PC-3 (cell line): Measurements from ENCODE around the gene PNPT1. TPM values are rescaled to one million over a fixed set of nuclear protein-coding genes. Genes with fewer than 3 reads are reported as not detected.

Experiments used
- ATAC-seq: fragments of 200-7000 bp; cut with Tn5 transposase; 2 replicates; pipeline ENCODE4 v1.9.1; 2020; ENCODE audit warnings: mild to moderate bottlenecking, moderate library complexity
- BruUV-seq: library from RNA; stranded (reverse); fragments of 400-500 nt; replicated peaks from 2 replicates; lab custom pipeline; 2021; lab: Mats Ljungman, UMichigan
- CTCF ChIA-PET: fragments of 300-600 bp; sonication (Branson Sonifier 250); formaldehyde crosslinking; loops from one replicate; lab custom pipeline; 2022; ENCODE audit warnings: antibody characterized with exemption; lab: Charles Lee
- POLR2A ChIA-PET: fragments of 300-600 bp; sonication (Branson Sonifier 250); formaldehyde crosslinking; loops from one replicate; lab custom pipeline; 2022; ENCODE audit warnings: antibody characterized with exemption; ENCODE audit not compliant: unreplicated experiment; lab: Charles Lee
- DNase-seq: peaks from one replicate; pipeline ENCODE4 v3.0.0-alpha.2; 2015
- H2AFZ ChIP-seq: fragments of 300-600 bp; sonication (generic); 2 replicates; pipeline ENCODE4 v1.6.0; 2016; ENCODE audit warnings: antibody characterized with exemption, low read length
- H3F3A ChIP-seq: fragments of 300-600 bp; sonication (generic); one replicate; pipeline ENCODE4 v1.6.0; 2017; ENCODE audit warnings: antibody characterized with exemption, low read length, control low read depth, mild to moderate bottlenecking; ENCODE audit not compliant: unreplicated experiment
- H3K27ac ChIP-seq: fragments of 300-600 bp; sonication (generic); 2 replicates; pipeline ENCODE4 v1.5.1; 2016; ENCODE audit warnings: mild to moderate bottlenecking, low read length
- H3K27me3 ChIP-seq: fragments of 300-600 bp; sonication (generic); 2 replicates; pipeline ENCODE4 v1.6.1; 2016; ENCODE audit warnings: low read length, mixed read lengths
- H3K36me3 ChIP-seq: fragments of 300-600 bp; sonication (generic); 2 replicates; pipeline ENCODE4 v1.6.1; 2016; ENCODE audit warnings: low read depth, mixed run types, low read length, mixed read lengths
- H3K4me1 ChIP-seq: fragments of 300-600 bp; sonication (generic); 2 replicates; pipeline ENCODE4 v1.5.1; 2016; ENCODE audit warnings: low read length; ENCODE audit not compliant: insufficient read depth
- H3K4me2 ChIP-seq: fragments of 300-600 bp; sonication (generic); 2 replicates; pipeline ENCODE4 v1.6.0; 2016; ENCODE audit warnings: low read length
- H3K4me3 ChIP-seq: fragments of 300-600 bp; sonication (generic); 2 replicates; pipeline ENCODE4 v1.5.1; 2016; ENCODE audit warnings: mild to moderate bottlenecking, low read length, mixed read lengths
- H3K79me2 ChIP-seq: fragments of 300-600 bp; sonication (generic); 2 replicates; pipeline ENCODE4 v1.6.1; 2017; ENCODE audit warnings: low read length, mixed read lengths
- H3K9ac ChIP-seq: fragments of 300-600 bp; sonication (generic); 2 replicates; pipeline ENCODE4 v1.6.0; 2016; ENCODE audit warnings: mild to moderate bottlenecking, low read length
- H3K9me2 ChIP-seq: fragments of 300-600 bp; sonication (generic); replicated peaks from 2 replicates; pipeline ENCODE4 v1.6.1; 2016; ENCODE audit warnings: mixed run types, low read length, mixed read lengths
- H3K9me3 ChIP-seq: fragments of 300-600 bp; sonication (generic); 2 replicates; pipeline ENCODE4 v1.6.1; 2016; ENCODE audit warnings: low read length, mixed read lengths
- H4K20me1 ChIP-seq: fragments of 300-600 bp; sonication (generic); 2 replicates; pipeline ENCODE4 v1.6.1; 2016; ENCODE audit warnings: low read length, mixed read lengths
- EZH2 ChIP-seq: fragments of 300-600 bp; sonication (generic); IDR thresholded peaks from one replicate; pipeline ENCODE4 v1.6.1; 2017; ENCODE audit warnings: antibody characterized with exemption, mild to moderate bottlenecking, low read length; ENCODE audit not compliant: unreplicated experiment
- EZH2phosphoT487 ChIP-seq: fragments of 300-600 bp; sonication (generic); IDR thresholded peaks from 2 replicates; pipeline ENCODE4 v1.6.1; 2018; ENCODE audit warnings: mild to moderate bottlenecking, antibody characterized with exemption, low read length, borderline replicate concordance
- intact Hi-C: fragments of 100-400 bp; cut with micrococcal nuclease; formaldehyde crosslinking; loops from 2 replicates; pipeline ENCODE4 v1.9.0; 2023
- total RNA-seq: library from RNA; depleted of rRNA; stranded (reverse); fragments of >200 nt; gene quantifications from 2 replicates; pipeline ENCODE4 v1.2.3, GENCODE V29; 2014
- TF ChIP-seq, protein P1 (sequence below): fragments of 300-600 bp; sonication (generic); conservative IDR thresholded peaks from 2 replicates; pipeline ENCODE4 v1.5.1; 2017; ENCODE audit warnings: antibody characterized with exemption, low read depth, mild to moderate bottlenecking, low read length

PNPT1 gene
- total RNA-seq, 1 experiment from 2014 or later, result 43.6 TPM

GRCh38 chr2:55627915-55628314 lies 65.7 kb downstream of the PNPT1 start:
- intact Hi-C loops, result no loop called here
- ChIA-PET CTCF (no interaction called here), POLR2A (no interaction called here)
- Histone ChIP-seq H3K36me3 (peaks cover 16% of the 10 kb centered on the region), H3K79me2 (no peaks in the 10 kb centered on the region), H3K27me3 (no peaks in the 10 kb centered on the region), H3K9me2 (no peaks in the 10 kb centered on the region), H3K4me2 (no peak overlapping the region), H3F3A (peaks cover 3% of the 10 kb centered on the region), H3K4me1 (no peaks in the 10 kb centered on the region), H3K4me3 (no peak overlapping the region), H3K9ac (no peak overlapping the region), H3K9me3 (no peaks in the 10 kb centered on the region), H3K27ac (no peak overlapping the region), H4K20me1 (no peaks in the 10 kb centered on the region; the same call in 1 of the 2 replicates), H2AFZ (no peak overlapping the region)
- no peak for DNase-seq
- BruUV-seq, result no TSS peak
- no peak for ATAC-seq
- TF ChIP-seq, protein P1, sequence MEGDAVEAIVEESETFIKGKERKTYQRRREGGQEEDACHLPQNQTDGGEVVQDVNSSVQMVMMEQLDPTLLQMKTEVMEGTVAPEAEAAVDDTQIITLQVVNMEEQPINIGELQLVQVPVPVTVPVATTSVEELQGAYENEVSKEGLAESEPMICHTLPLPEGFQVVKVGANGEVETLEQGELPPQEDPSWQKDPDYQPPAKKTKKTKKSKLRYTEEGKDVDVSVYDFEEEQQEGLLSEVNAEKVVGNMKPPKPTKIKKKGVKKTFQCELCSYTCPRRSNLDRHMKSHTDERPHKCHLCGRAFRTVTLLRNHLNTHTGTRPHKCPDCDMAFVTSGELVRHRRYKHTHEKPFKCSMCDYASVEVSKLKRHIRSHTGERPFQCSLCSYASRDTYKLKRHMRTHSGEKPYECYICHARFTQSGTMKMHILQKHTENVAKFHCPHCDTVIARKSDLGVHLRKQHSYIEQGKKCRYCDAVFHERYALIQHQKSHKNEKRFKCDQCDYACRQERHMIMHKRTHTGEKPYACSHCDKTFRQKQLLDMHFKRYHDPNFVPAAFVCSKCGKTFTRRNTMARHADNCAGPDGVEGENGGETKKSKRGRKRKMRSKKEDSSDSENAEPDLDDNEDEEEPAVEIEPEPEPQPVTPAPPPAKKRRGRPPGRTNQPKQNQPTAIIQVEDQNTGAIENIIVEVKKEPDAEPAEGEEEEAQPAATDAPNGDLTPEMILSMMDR, result no peak
- TF ChIP-seq EZH2phosphoT487 (no peak), EZH2 (no peak)

DNA sequence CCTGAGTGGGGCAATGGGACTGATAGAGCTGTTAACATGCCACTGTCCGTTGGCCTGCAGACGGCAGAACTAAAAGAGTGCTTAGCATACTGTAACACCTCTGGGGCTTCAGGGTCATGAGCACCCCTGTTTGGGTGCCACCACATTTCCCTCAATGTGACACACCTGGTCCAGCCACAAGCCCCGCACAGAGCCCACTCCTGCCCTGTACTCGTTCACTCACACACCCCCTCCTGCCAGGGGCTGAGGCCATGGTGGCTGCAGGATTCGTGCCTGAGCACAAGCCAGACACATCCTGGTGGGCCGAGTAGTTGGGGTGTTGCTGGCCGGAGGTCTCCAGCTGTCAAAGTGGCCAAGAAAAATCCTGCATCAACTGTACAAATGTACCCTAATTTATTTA lies 71.8 kb downstream of the PNPT1 start:
- Histone ChIP-seq H3K79me2 (peaks cover 48% of the 10 kb centered on the region), H3F3A (no peaks in the 10 kb centered on the region), H3K4me1 (peaks cover 15% of the 10 kb centered on the region; the same call in 1 of the 2 replicates), H3K36me3 (no peaks in the 10 kb centered on the region), H3K27ac (no peak overlapping the region), H3K4me2 (no peak overlapping the region), H3K9me2 (no peaks in the 10 kb centered on the region), H2AFZ (no peak overlapping the region), H3K9me3 (no peaks in the 10 kb centered on the region), H3K27me3 (no peaks in the 10 kb centered on the region), H3K4me3 (no peak overlapping the region), H3K9ac (no peak overlapping the region), H4K20me1 (no peaks in the 10 kb centered on the region)
- TF ChIP-seq EZH2phosphoT487 (no peak), EZH2 (no peak)
- TF ChIP-seq, protein P1, result no peak
- BruUV-seq, result no TSS peak
- ChIA-PET POLR2A (no interaction called here), CTCF (interaction anchor here (0.7 kb wide), 1 partner anchor 513 kb away, joined by 5 read pairs; no protein-coding TSS in a partner anchor)
- ATAC-seq (no peak), DNase-seq (no peak)
- intact Hi-C loops, result no loop called here

- peaks cover 18% of the 10 kb centered on the region for H3K4me1 ChIP-seq
- H2AFZ ChIP-seq, result no peak overlapping the region
- no peaks in the 10 kb centered on the region for H3K9me2 ChIP-seq
- POLR2A ChIA-PET, result interaction anchor here (0.6 kb wide), 1 partner anchor 437 kb away, joined by 7 read pairs; no protein-coding TSS in a partner anchor
- ATAC-seq (peak; percentile 7; the same call in 1 of the 2 replicates), DNase-seq (peak; percentile 43)
- peak overlapping the region; percentile 63 for H3K4me2 ChIP-seq
- TF ChIP-seq EZH2phosphoT487 (no peak), EZH2 (no peak)
- TF ChIP-seq, protein P1, result peak; percentile 69
- H3K27me3 ChIP-seq, result no peaks in the 10 kb centered on the region
- no peak overlapping the region for H3K9ac ChIP-seq
- CTCF ChIA-PET, result no interaction called here
- intact Hi-C loops, result no loop called here
- peaks cover 4% of the 10 kb centered on the region; the same call in 1 of the 2 replicates for H4K20me1 ChIP-seq
- H3K27ac ChIP-seq, result no peak overlapping the region
- H3K9me3 ChIP-seq, result no peaks in the 10 kb centered on the region
- peak overlapping the region; percentile 36; the same call in 1 of the 2 replicates for H3K4me3 ChIP-seq
- no peaks in the 10 kb centered on the region for H3K36me3 ChIP-seq
- no TSS peak for BruUV-seq
- H3K79me2 ChIP-seq, result peaks cover 64% of the 10 kb centered on the region
- no peaks in the 10 kb centered on the region for H3F3A ChIP-seq
Observed at GRCh38 chr2:55620123-55620779, 73.4 kb downstream of the PNPT1 start.
